Neural cell (in vitro differentiated cells): ENCODE measurements around the gene RTN4RL1. TPM values are rescaled to one million over a fixed set of nuclear protein-coding genes. Genes with fewer than 3 reads are reported as not detected.

Source experiments
- H2AFZ ChIP-seq: fragments of 200-600, 300-800 bp; sonication (generic), shearing (Covaris generic); 2 replicates; pipeline ENCODE4 v1.6.0; 2014; ENCODE audit warnings: low read depth, mild to moderate bottlenecking, antibody characterized with exemption, low read length, moderate library complexity
- H3F3A ChIP-seq: fragments of 200-600 bp; shearing (Covaris generic); 2 replicates; pipeline ENCODE4 v1.6.1; 2016; ENCODE audit warnings: mild to moderate bottlenecking, moderate library complexity, mixed read lengths, antibody characterized with exemption, low read length; ENCODE audit not compliant: insufficient read depth, poor library complexity, severe bottlenecking
- H3K27ac ChIP-seq: fragments of 200-600, 300-800 bp; sonication (generic), shearing (Covaris generic); 2 replicates; pipeline ENCODE4 v1.5.1; 2014; ENCODE audit warnings: mild to moderate bottlenecking, low read length, moderate library complexity
- H3K27me3 ChIP-seq: fragments of 300-800, 200-600 bp; sonication (generic), shearing (Covaris generic); 2 replicates; pipeline ENCODE4 v1.6.0; 2014; ENCODE audit warnings: mild to moderate bottlenecking, low read depth, low read length, moderate library complexity; ENCODE audit not compliant: insufficient read depth
- H3K36me3 ChIP-seq: fragments of 300-800, 200-600 bp; sonication (generic), shearing (Covaris generic); 2 replicates; pipeline ENCODE4 v1.5.1; 2014; ENCODE audit warnings: mild to moderate bottlenecking, antibody characterized with exemption, low read length, moderate library complexity; ENCODE audit not compliant: insufficient read depth
- H3K4me2 ChIP-seq: fragments of 300-800, 200-600 bp; sonication (generic), shearing (Covaris generic); 2 replicates; pipeline ENCODE4 v1.6.0; 2014; ENCODE audit warnings: mild to moderate bottlenecking, low read length
- H3K4me3 ChIP-seq: fragments of 300-800, 200-600 bp; sonication (generic), shearing (Covaris generic); 2 replicates; pipeline ENCODE4 v1.5.1; 2014; ENCODE audit warnings: mild to moderate bottlenecking, low read length, moderate library complexity
- H3K79me2 ChIP-seq: fragments of 200-600 bp; shearing (Covaris generic); replicated peaks from 2 replicates; pipeline ENCODE4 v1.6.0; 2014; ENCODE audit warnings: mild to moderate bottlenecking, low read length, moderate library complexity; ENCODE audit not compliant: insufficient read depth
- H3K9ac ChIP-seq: fragments of 300-800, 200-600 bp; sonication (generic), shearing (Covaris generic); 2 replicates; pipeline ENCODE4 v1.6.1; 2016; ENCODE audit warnings: mild to moderate bottlenecking, low read length, mixed read lengths
- H3K9me2 ChIP-seq: fragments of 200-600 bp; shearing (Covaris generic); 2 replicates; pipeline ENCODE4 v1.6.1; 2016; ENCODE audit warnings: mild to moderate bottlenecking, low read length, mixed read lengths; ENCODE audit not compliant: insufficient read depth
- H3K9me3 ChIP-seq: fragments of 200-600, 300-800 bp; sonication (generic), shearing (Covaris generic); 2 replicates; pipeline ENCODE4 v1.6.1; 2016; ENCODE audit warnings: mild to moderate bottlenecking, mixed run types, low read length, moderate library complexity, mixed read lengths
- H4K20me1 ChIP-seq: fragments of 200-600 bp; shearing (Covaris generic); 2 replicates; pipeline ENCODE4 v1.6.1; 2016; ENCODE audit warnings: mild to moderate bottlenecking, mixed run types; ENCODE audit not compliant: insufficient read depth
- CTCF ChIP-seq: fragments of 450-650 bp; IDR thresholded peaks from 2 replicates; pipeline ENCODE4 v1.5.1; 2014; ENCODE audit warnings: antibody characterized with exemption, mild to moderate bottlenecking, moderate library complexity; ENCODE audit not compliant: poor library complexity, severe bottlenecking
- EP300 ChIP-seq: fragments of 450-650 bp; conservative IDR thresholded peaks from 2 replicates; pipeline ENCODE4 v1.6.1; 2014; ENCODE audit warnings: antibody characterized with exemption, mild to moderate bottlenecking, moderate library complexity; ENCODE audit not compliant: poor library complexity, severe bottlenecking
- EZH2 ChIP-seq: fragments of 200-600, 300-800 bp; shearing (Covaris generic), sonication (generic); IDR thresholded peaks from 2 replicates; pipeline ENCODE4 v1.6.1; 2014; ENCODE audit warnings: antibody characterized with exemption, low read length, borderline replicate concordance, mild to moderate bottlenecking; ENCODE audit not compliant: insufficient read depth, poor library complexity, severe bottlenecking
- MXI1 ChIP-seq: fragments of 450-650 bp; conservative IDR thresholded peaks from 2 replicates; pipeline ENCODE4 v1.6.1; 2014; ENCODE audit warnings: antibody characterized with exemption, mild to moderate bottlenecking; ENCODE audit not compliant: poor library complexity, severe bottlenecking
- POLR2AphosphoS5 ChIP-seq: IDR thresholded peaks from 2 replicates; pipeline ENCODE4 v1.6.1; 2012
- RAD21 ChIP-seq: fragments of 450-650 bp; conservative IDR thresholded peaks from 2 replicates; pipeline ENCODE4 v1.6.1; 2014; ENCODE audit warnings: antibody characterized with exemption, mild to moderate bottlenecking, moderate library complexity
- REST ChIP-seq: IDR thresholded peaks from 2 replicates; pipeline ENCODE4 v1.6.1; 2012; ENCODE audit warnings: borderline replicate concordance
- SMC3 ChIP-seq: fragments of 450-650 bp; conservative IDR thresholded peaks from 2 replicates; pipeline ENCODE4 v1.6.1; 2014; ENCODE audit warnings: antibody characterized with exemption, mild to moderate bottlenecking, moderate library complexity; ENCODE audit not compliant: poor library complexity
- TAF1 ChIP-seq: IDR thresholded peaks from 2 replicates; pipeline ENCODE4 v1.6.1; 2012; ENCODE audit warnings: low read depth
- polyA plus RNA-seq: library from polyadenylated mRNA; depleted of rRNA; stranded (reverse); fragments of >200 nt; gene quantifications from 2 replicates; pipeline ENCODE4 v1.2.3, GENCODE V29; 2014

Gene RTN4RL1
- polyA plus RNA-seq, 1 donor from 2014 or later: 8.1 TPM

GRCh38 chr17:2037155-2037554 lies 12.0 kb upstream of the RTN4RL1 start:
- H3K27ac ChIP-seq: no peak overlapping the region

More at GRCh38 chr17:2037155-2037554, 12.0 kb upstream of the RTN4RL1 start:
- Histone ChIP-seq H3K27me3 (no peaks in the 10 kb centered on the region), H3K9me2 (no peaks in the 10 kb centered on the region), H3K9ac (no peak overlapping the region), H3K79me2 (no peaks in the 10 kb centered on the region), H3K36me3 (no peaks in the 10 kb centered on the region), H3K4me2 (no peak overlapping the region), H2AFZ (no peak overlapping the region), H3F3A (no peaks in the 10 kb centered on the region), H3K9me3 (no peaks in the 10 kb centered on the region), H4K20me1 (no peaks in the 10 kb centered on the region), H3K4me3 (no peak overlapping the region)
- no peak for TF ChIP-seq SMC3
- TF ChIP-seq CTCF: no peak
- no peak for TF ChIP-seq REST
- no peak for TF ChIP-seq RAD21
- no peak for TF ChIP-seq EP300
- no peak for TF ChIP-seq MXI1
- TF ChIP-seq EZH2: no peak
- no peak for TF ChIP-seq TAF1
- no peak for TF ChIP-seq POLR2AphosphoS5
